Peyer's patch (tissue), 4 donors: ENCODE measurements around the gene XYLT1. TPM values are rescaled to one million over a fixed set of nuclear protein-coding genes. Genes with fewer than 3 reads are reported as not detected.
"Not testable (repeated sequence)": the region's sequence is repeated elsewhere in the genome, so short reads cannot be mapped to it uniquely, and the experiment has no call there.

Experiments
- DNase-seq, 3 donors: peaks; one replicate each; pipeline ENCODE4 v3.0.0-alpha.2; 2017 to 2019
- H3K27ac ChIP-seq, 4 donors: fragments of 200-600 bp; sonication (generic); one replicate each; pipeline ENCODE4 v1.5.1; 2016 to 2019
- H3K27me3 ChIP-seq, 2 donors: fragments of 200-600 bp; sonication (generic); one replicate each; pipeline ENCODE4 v1.5.1; 2019
- H3K36me3 ChIP-seq, 3 donors: fragments of 200-600 bp; sonication (generic); one replicate each; pipeline ENCODE4 v1.5.1; 2016 to 2019
- H3K4me1 ChIP-seq, 4 donors: fragments of 200-600 bp; sonication (generic); one replicate each; pipeline ENCODE4 v1.5.1; 2016 to 2019
- H3K4me3 ChIP-seq, 4 donors: fragments of 200-600 bp; sonication (generic); 1 replicate in 3 of 4; 2 replicates in 1 of 4; pipeline ENCODE4 v1.5.1; 2016 to 2019; ENCODE audit warnings: mild to moderate bottlenecking in 1 of 4
- H3K9me3 ChIP-seq, 4 donors: fragments of 200-600 bp; sonication (generic); one replicate each; pipeline ENCODE4 v1.5.1; 2016 to 2019; ENCODE audit warnings: mild to moderate bottlenecking in 1 of 4
- CTCF ChIP-seq, 6 experiments: fragments of 450-650 bp in 4 of 6; fragments of 200-600 bp in 2 of 6; sonication (generic) in 1 of 6; IDR thresholded peaks; one replicate each; pipeline ENCODE4 v1.5.1; 2017 to 2019; ENCODE audit warnings: antibody characterized with exemption in 6 of 6, mild to moderate bottlenecking in 3 of 6, moderate library complexity in 1 of 6
- POLR2A ChIP-seq, 2 donors: fragments of 450-650 bp; IDR thresholded peaks; one replicate each; pipeline ENCODE4 v1.5.1; 2017; ENCODE audit warnings: antibody characterized with exemption in 2 of 2, mild to moderate bottlenecking in 2 of 2, moderate library complexity in 2 of 2
- total RNA-seq, 4 donors: library from RNA; depleted of rRNA; stranded (reverse); fragments of >200 nt; gene quantifications; one replicate each; pipeline ENCODE4 v1.1.0, GENCODE V29; 2016

Gene XYLT1
- total RNA-seq, 4 donors from 2014 or later: 18.7 to 42.1 (median 37.7) TPM

- Histone ChIP-seq H3K4me1 (peaks cover 0 to 14% (median 8%) of the 10 kb centered on the region in 4 donors), H3K4me3 (no peak overlapping the region), H3K9me3 (no peaks in the 10 kb centered on the region), H3K36me3 (no peaks in the 10 kb centered on the region), H3K27me3 (no peaks in the 10 kb centered on the region), H3K27ac (no peak overlapping the region)
- TF ChIP-seq POLR2A (IDR thresholded peaks at IDR 0.05): no peak
- TF ChIP-seq CTCF (IDR thresholded peaks at IDR 0.05): no peak
- no peak for DNase-seq
Measured at GRCh38 chr16:17412791-17413190, 58.0 kb downstream of the XYLT1 start.

- Histone ChIP-seq H3K27me3 (no peaks in the 10 kb centered on the region), H3K4me1 (peaks cover 0 to 10% (median 8%) of the 10 kb centered on the region in 4 donors), H3K27ac (no peak overlapping the region), H3K9me3 (no peaks in the 10 kb centered on the region), H3K36me3 (no peaks in the 10 kb centered on the region), H3K4me3 (no peak overlapping the region)
- DNase-seq: no peak
- TF ChIP-seq POLR2A (IDR thresholded peaks at IDR 0.05) (no peak), CTCF (IDR thresholded peaks at IDR 0.05) (no peak)
Measured at GRCh38 chr16:17412221-17412620, 58.5 kb downstream of the XYLT1 start.

GRCh38 chr16:17411263-17411662, 59.5 kb downstream of the XYLT1 start:
- Histone ChIP-seq H3K27ac (no peak overlapping the region), H3K9me3 (no peaks in the 10 kb centered on the region), H3K27me3 (no peaks in the 10 kb centered on the region), H3K36me3 (no peaks in the 10 kb centered on the region), H3K4me1 (peaks cover 0 to 9% (median 5%) of the 10 kb centered on the region in 4 donors), H3K4me3 (no peak overlapping the region)
- TF ChIP-seq POLR2A (IDR thresholded peaks at IDR 0.05) (no peak), CTCF (IDR thresholded peaks at IDR 0.05) (no peak)
- no peak for DNase-seq

- H3K4me3 ChIP-seq, H3K4me1 ChIP-seq, DNase-seq, H3K27ac ChIP-seq, H3K9me3 ChIP-seq, H3K27me3 ChIP-seq, H3K36me3 ChIP-seq: not testable (repeated sequence)
Measured at GRCh38 chr16:17410316-17410715, 60.4 kb downstream of the XYLT1 start.

GRCh38 chr16:17409894-17410293, 60.9 kb downstream of the XYLT1 start:
- no peaks in the 10 kb centered on the region for H3K36me3 ChIP-seq
- no peak overlapping the region for H3K4me3 ChIP-seq
- H3K4me1 ChIP-seq: peaks cover 0 to 2% (median under 1%) of the 10 kb centered on the region in 4 donors
- peak overlapping the region in 1 of 4 donors; percentile 72 for H3K27ac ChIP-seq
- no peak for DNase-seq
- H3K27me3 ChIP-seq: no peaks in the 10 kb centered on the region
- H3K9me3 ChIP-seq: no peaks in the 10 kb centered on the region
- TF ChIP-seq CTCF (IDR thresholded peaks at IDR 0.05): no peak
- no peak for TF ChIP-seq POLR2A (IDR thresholded peaks at IDR 0.05)

- Histone ChIP-seq H3K36me3 (no peaks in the 10 kb centered on the region), H3K4me3 (no peak overlapping the region), H3K9me3 (no peaks in the 10 kb centered on the region), H3K27me3 (no peaks in the 10 kb centered on the region), H3K27ac (peak overlapping the region in 1 of 4 donors; percentile 72), H3K4me1 (no peaks in the 10 kb centered on the region)
- TF ChIP-seq POLR2A (IDR thresholded peaks at IDR 0.05): no peak
- no peak for TF ChIP-seq CTCF (IDR thresholded peaks at IDR 0.05)
- no peak for DNase-seq
Measured at GRCh38 chr16:17408955-17409441, 61.8 kb downstream of the XYLT1 start.
